Effector memory CD4-positive, alpha-beta T cell (primary cell): ENCODE measurements around the gene GOLGA8K.
"Not testable (repeated sequence)": the region's sequence is repeated elsewhere in the genome, so short reads cannot be mapped to it uniquely, and the experiment has no call there.

ENCODE experiments used
- DNase-seq, 3 donors: peaks; one replicate each; pipeline ENCODE4 v3.0.0-alpha.2; 2020
- H3K27ac ChIP-seq: 2 replicates; pipeline ENCODE4 v1.7.0; 2013; ENCODE audit warnings: mild to moderate bottlenecking, low read length, moderate library complexity; ENCODE audit not compliant: insufficient read depth, poor library complexity, severe bottlenecking
- H3K27me3 ChIP-seq: replicated peaks from 2 replicates; pipeline ENCODE4 v1.7.0; 2013; ENCODE audit warnings: mild to moderate bottlenecking, low read length; ENCODE audit not compliant: insufficient read depth, control insufficient read depth, poor library complexity, severe bottlenecking
- H3K36me3 ChIP-seq: 2 replicates; pipeline ENCODE4 v1.7.0; 2013; ENCODE audit warnings: mild to moderate bottlenecking, low read length, moderate library complexity; ENCODE audit not compliant: control insufficient read depth, insufficient read depth
- H3K4me1 ChIP-seq: 2 replicates; pipeline ENCODE4 v1.7.0; 2013; ENCODE audit warnings: low read length, mild to moderate bottlenecking; ENCODE audit not compliant: control insufficient read depth, insufficient read depth, poor library complexity, severe bottlenecking
- H3K4me3 ChIP-seq: 2 replicates; pipeline ENCODE4 v1.7.0; 2013; ENCODE audit warnings: low read length, low read depth, mild to moderate bottlenecking; ENCODE audit not compliant: insufficient read depth, poor library complexity, severe bottlenecking
- H3K9me3 ChIP-seq: 2 replicates; pipeline ENCODE4 v1.7.0; 2013; ENCODE audit warnings: mild to moderate bottlenecking, low read length, moderate library complexity; ENCODE audit not compliant: control insufficient read depth
- total RNA-seq, 3 donors: gene quantifications; one replicate each; lab custom pipeline; 2026; lab: John Stamatoyannopoulos, UW

Gene GOLGA8K
- 0 to 0.39 (median 0) reads per million in 3 donors for total RNA-seq

GRCh38 chr15:32403192-32403591 lies at the start of gene GOLGA8K:
GOLGA8K (minus strand) TSS chr15:32403292; CDS start chr15:32403194, 98 bp downstream.
- not testable (repeated sequence) for H3K9me3 ChIP-seq, H3K27me3 ChIP-seq, H3K4me1 ChIP-seq, DNase-seq, H3K4me3 ChIP-seq, H3K27ac ChIP-seq, H3K36me3 ChIP-seq

- not testable (repeated sequence) for H3K36me3 ChIP-seq, H3K9me3 ChIP-seq, H3K4me3 ChIP-seq, DNase-seq, H3K4me1 ChIP-seq, H3K27me3 ChIP-seq, H3K27ac ChIP-seq
Observed at GRCh38 chr15:32440445-32440977, 37.4 kb upstream of the GOLGA8K start.

GRCh38 chr15:32434102-32434963 lies 31.2 kb upstream of the GOLGA8K start:
- not testable (repeated sequence) for H3K27me3 ChIP-seq

GRCh38 chr15:32427635-32428034 lies 24.5 kb upstream of the GOLGA8K start:
- not testable (repeated sequence) for H3K36me3 ChIP-seq, H3K4me1 ChIP-seq, H3K4me3 ChIP-seq, DNase-seq, H3K27me3 ChIP-seq, H3K9me3 ChIP-seq, H3K27ac ChIP-seq

More at GRCh38 chr15:32434102-32434963, 31.2 kb upstream of the GOLGA8K start:
- H3K9me3 ChIP-seq, H3K4me3 ChIP-seq, H3K36me3 ChIP-seq, DNase-seq, H3K27ac ChIP-seq, H3K4me1 ChIP-seq: not testable (repeated sequence)

- DNase-seq = not testable (repeated sequence)
Observed at GRCh38 chr15:32426511-32426910, 23.4 kb upstream of the GOLGA8K start.

GRCh38 chr15:32407903-32408302 lies 4.8 kb upstream of the GOLGA8K start:
- H3K36me3 ChIP-seq, H3K4me1 ChIP-seq, H3K4me3 ChIP-seq, H3K27ac ChIP-seq, H3K27me3 ChIP-seq, DNase-seq, H3K9me3 ChIP-seq: not testable (repeated sequence)

More at GRCh38 chr15:32426511-32426910, 23.4 kb upstream of the GOLGA8K start:
- not testable (repeated sequence) for H3K4me1 ChIP-seq, H3K9me3 ChIP-seq, H3K27ac ChIP-seq, H3K4me3 ChIP-seq, H3K27me3 ChIP-seq, H3K36me3 ChIP-seq

- not testable (repeated sequence) for H3K27ac ChIP-seq, H3K4me1 ChIP-seq, H3K4me3 ChIP-seq, H3K9me3 ChIP-seq, H3K27me3 ChIP-seq, DNase-seq, H3K36me3 ChIP-seq
Observed at GRCh38 chr15:32396522-32396921, 6.6 kb downstream of the GOLGA8K start.

- H3K9me3 ChIP-seq, H3K4me1 ChIP-seq, DNase-seq, H3K27ac ChIP-seq, H3K27me3 ChIP-seq, H3K36me3 ChIP-seq, H3K4me3 ChIP-seq: not testable (repeated sequence)
Observed at GRCh38 chr15:32394745-32395144, 8.3 kb downstream of the GOLGA8K start.

- H3K9me3 ChIP-seq, H3K4me1 ChIP-seq, DNase-seq, H3K36me3 ChIP-seq, H3K27me3 ChIP-seq, H3K27ac ChIP-seq, H3K4me3 ChIP-seq: not testable (repeated sequence)
Observed at GRCh38 chr15:32388050-32388648, 14.9 kb downstream of the GOLGA8K start.
